H1 (cell line): Measurements from ENCODE around the gene PPOX. TPM values are rescaled to one million over a fixed set of nuclear protein-coding genes. Genes with fewer than 3 reads are reported as not detected.

Source experiments
- CTCF ChIA-PET: fragments of 300-600 bp; sonication (Branson Sonifier 250); formaldehyde crosslinking; loops from one replicate; lab custom pipeline; 2021; ENCODE audit not compliant: partially characterized antibody; lab: Charles Lee
- POLR2A ChIA-PET: fragments of 300-600 bp; sonication (Branson Sonifier 250); formaldehyde crosslinking; loops from one replicate; lab custom pipeline; 2021; ENCODE audit warnings: inconsistent platforms; ENCODE audit not compliant: partially characterized antibody; lab: Charles Lee
- DNase-seq, 2 experiments: peaks; one replicate each; pipeline versions ENCODE4 v3.0.0 to v3.0.0-alpha.2; 2010 to 2022; ENCODE audit warnings: low spot score in 2 of 2, low read depth in 1 of 2, mixed read lengths in 1 of 2
- FAIRE-seq: peaks from 2 replicates; lab custom pipeline; 2011; peaks lifted over from hg19 to GRCh38; lab: Jason Lieb, UNC
- H2AFZ ChIP-seq: 2 replicates; pipeline ENCODE4 v1.8.1; 2012; ENCODE audit warnings: low read length, inconsistent platforms
- H2AK5ac ChIP-seq: 2 replicates; pipeline ENCODE4 v1.6.1; 2013; ENCODE audit warnings: low read depth, low read length
- H2BK120ac ChIP-seq: replicated peaks from 2 replicates; pipeline ENCODE3; 2013; ENCODE audit warnings: low read depth, low read length, inconsistent platforms
- H2BK12ac ChIP-seq: 2 replicates; pipeline ENCODE4 v1.6.1; 2013; ENCODE audit warnings: low read depth, low read length
- H2BK15ac ChIP-seq: 2 replicates; pipeline ENCODE4 v1.6.1; 2013; ENCODE audit warnings: low read length
- H2BK20ac ChIP-seq: 2 replicates; pipeline ENCODE4 v1.6.1; 2013; ENCODE audit warnings: low read length
- H2BK5ac ChIP-seq: 2 replicates; pipeline ENCODE4 v1.6.1; 2013; ENCODE audit warnings: low read depth, low read length
- H3K14ac ChIP-seq: 2 replicates; pipeline ENCODE4 v1.6.1; 2013; ENCODE audit warnings: inconsistent platforms; ENCODE audit not compliant: insufficient read length
- H3K18ac ChIP-seq: 2 replicates; pipeline ENCODE4 v1.6.1; 2013; ENCODE audit warnings: low read length; ENCODE audit errors: extremely low read depth
- H3K23ac ChIP-seq: 2 replicates; pipeline ENCODE4 v1.6.1; 2013; ENCODE audit warnings: inconsistent platforms; ENCODE audit not compliant: insufficient read length
- H3K23me2 ChIP-seq: 2 replicates; pipeline ENCODE4 v1.6.1; 2013; ENCODE audit warnings: low read depth, low read length
- H3K27ac ChIP-seq: 2 replicates; pipeline ENCODE4 v1.6.1; 2011; ENCODE audit warnings: low read depth, low read length, inconsistent platforms
- H3K27me3 ChIP-seq, 4 experiments: replicated peaks in 1 of 4; 1 replicate in 1 of 4; 2 replicates in 3 of 4; pipeline versions ENCODE4 v1.6.1 to v1.8.1; 2011 to 2013; ENCODE audit warnings: low read length in 3 of 4, mild to moderate bottlenecking in 3 of 4, inconsistent platforms in 2 of 4, mixed read lengths in 2 of 4, moderate library complexity in 1 of 4; ENCODE audit not compliant: control insufficient read depth in 3 of 4, insufficient read depth in 3 of 4; ENCODE audit errors: extremely low read depth in 1 of 4
- H3K36me3 ChIP-seq, 4 experiments: 2 replicates each; pipeline versions ENCODE4 v1.6.1 to v1.8.1; 2011 to 2013; ENCODE audit warnings: mild to moderate bottlenecking in 4 of 4, low read length in 3 of 4, moderate library complexity in 2 of 4, control low read depth in 1 of 4, inconsistent platforms in 1 of 4; ENCODE audit not compliant: insufficient read depth in 4 of 4, control insufficient read depth in 2 of 4
- H3K4ac ChIP-seq: replicated peaks from 2 replicates; pipeline ENCODE3; 2013; ENCODE audit warnings: low read length, low read depth, mixed read lengths, inconsistent platforms; ENCODE audit not compliant: insufficient read length
- H3K4me1 ChIP-seq, 4 experiments: replicated peaks in 1 of 4; 1 replicate in 1 of 4; 2 replicates in 3 of 4; pipeline versions ENCODE4 v1.6.1 to v1.8.1; 2011 to 2013; ENCODE audit warnings: low read length in 3 of 4, inconsistent platforms in 2 of 4, mixed read lengths in 1 of 4; ENCODE audit not compliant: insufficient read depth in 4 of 4, control insufficient read depth in 3 of 4
- H3K4me2 ChIP-seq, 2 experiments: 2 replicates each; pipeline versions ENCODE4 v1.6.1 to v1.8.1; 2011 to 2013; ENCODE audit warnings: low read depth in 2 of 2, low read length in 2 of 2, control low read depth in 1 of 2, inconsistent platforms in 1 of 2, mild to moderate bottlenecking in 1 of 2; ENCODE audit not compliant: insufficient read depth in 1 of 2
- H3K4me3 ChIP-seq, 4 experiments: fragments of 200-600, 300-600 bp in 1 of 4; sonication (generic), shearing (Covaris generic), sonication (Bioruptor Twin) in 1 of 4; 2 replicates each; pipeline versions ENCODE4 v1.5.1 to v1.8.1; 2011 to 2016; ENCODE audit warnings: low read length in 4 of 4, low read depth in 3 of 4, control low read depth in 2 of 4, inconsistent platforms in 2 of 4, mild to moderate bottlenecking in 2 of 4, mixed read lengths in 1 of 4, moderate library complexity in 1 of 4; ENCODE audit not compliant: insufficient read depth in 2 of 4; ENCODE audit errors: extremely low read depth in 1 of 4
- H3K56ac ChIP-seq: replicated peaks from 2 replicates; pipeline ENCODE3; 2013; ENCODE audit warnings: low read depth, mild to moderate bottlenecking, mixed read lengths, low read length, inconsistent platforms; ENCODE audit not compliant: insufficient read length
- H3K79me1 ChIP-seq: 2 replicates; pipeline ENCODE4 v1.6.1; 2013; ENCODE audit warnings: low read depth, low read length, control low read depth
- H3K79me2 ChIP-seq, 2 experiments: 2 replicates each; pipeline versions ENCODE4 v1.6.1 to v1.8.1; 2012 to 2013; ENCODE audit warnings: low read length in 2 of 2, mild to moderate bottlenecking in 2 of 2, inconsistent platforms in 1 of 2; ENCODE audit not compliant: insufficient read depth in 2 of 2, control insufficient read depth in 1 of 2
- H3K9ac ChIP-seq, 4 experiments: replicated peaks in 1 of 4; 1 replicate in 1 of 4; 2 replicates in 3 of 4; pipeline versions ENCODE4 v1.6.1 to v1.8.1; 2011 to 2013; ENCODE audit warnings: low read depth in 3 of 4, low read length in 3 of 4, control low read depth in 2 of 4, mild to moderate bottlenecking in 2 of 4, moderate library complexity in 2 of 4, inconsistent platforms in 1 of 4; ENCODE audit errors: extremely low read depth in 1 of 4
- H3K9me3 ChIP-seq, 2 experiments: 2 replicates each; pipeline versions ENCODE4 v1.6.1 to v1.8.1; 2012 to 2013; ENCODE audit warnings: mild to moderate bottlenecking in 2 of 2, moderate library complexity in 2 of 2, control low read depth in 1 of 2, inconsistent platforms in 1 of 2, low read depth in 1 of 2, low read length in 1 of 2, mixed read lengths in 1 of 2; ENCODE audit not compliant: insufficient read depth in 2 of 2
- H4K20me1 ChIP-seq, 2 experiments: replicated peaks in 1 of 2; 2 replicates each; pipeline versions ENCODE3 to v1.8.1; 2011 to 2013; ENCODE audit warnings: inconsistent platforms in 2 of 2, low read length in 2 of 2, mild to moderate bottlenecking in 1 of 2; ENCODE audit not compliant: insufficient read depth in 2 of 2, control insufficient read depth in 1 of 2
- H4K5ac ChIP-seq: 2 replicates; pipeline ENCODE4 v1.6.1; 2013; ENCODE audit warnings: low read length, low read depth, mixed read lengths, inconsistent platforms; ENCODE audit not compliant: insufficient read length
- H4K8ac ChIP-seq: 2 replicates; pipeline ENCODE4 v1.8.0; 2013; ENCODE audit warnings: mild to moderate bottlenecking, moderate library complexity, low read length, inconsistent platforms; ENCODE audit not compliant: insufficient read depth; ENCODE audit errors: extremely low read depth
- H4K91ac ChIP-seq: replicated peaks from 2 replicates; pipeline ENCODE3; 2013; ENCODE audit warnings: low read length, mixed read lengths, inconsistent platforms; ENCODE audit not compliant: insufficient read length
- FOSL1 ChIP-seq: IDR thresholded peaks from 2 replicates; pipeline ENCODE4 v1.6.1; 2011; ENCODE audit warnings: mild to moderate bottlenecking, low read depth, low read length, moderate library complexity; ENCODE audit not compliant: insufficient read depth
- JUND ChIP-seq: IDR thresholded peaks from 2 replicates; pipeline ENCODE4 v1.6.1; 2011; ENCODE audit warnings: mild to moderate bottlenecking, improper control_type of control experiment, low read length
- NANOG ChIP-seq: IDR thresholded peaks from 2 replicates; pipeline ENCODE4 v1.6.1; 2011; ENCODE audit warnings: low read length, low read depth, mild to moderate bottlenecking, inconsistent platforms; ENCODE audit not compliant: insufficient read depth, poor library complexity, severe bottlenecking
- SUZ12 ChIP-seq: fragments of 200-600 bp; sonication (generic); IDR thresholded peaks from 2 replicates; pipeline ENCODE4 v1.6.1; 2012; ENCODE audit warnings: mild to moderate bottlenecking, inconsistent platforms, low read length, moderate library complexity, mixed read lengths
- TAF1 ChIP-seq: IDR thresholded peaks from 2 replicates; pipeline ENCODE4 v1.6.1; 2011; ENCODE audit warnings: mild to moderate bottlenecking, low read depth, low read length
- TEAD4 ChIP-seq: IDR thresholded peaks from 2 replicates; pipeline ENCODE4 v1.6.1; 2012; ENCODE audit warnings: low read depth, low read length, inconsistent platforms, mixed read lengths
- YY1 ChIP-seq: IDR thresholded peaks from 2 replicates; pipeline ENCODE4 v1.6.1; 2011; ENCODE audit warnings: low read depth, mild to moderate bottlenecking, low read length
- whole genome bisulfite sequencing, 2 experiments: shearing (Covaris generic) in 1 of 2; methylation state at CpG; one replicate each; pipeline versions ENCODE4 v1.1.6 to v1.1.7; 2013 to 2015; ENCODE audit warnings: low lambda C conversion rate in 2 of 2, mixed read lengths in 2 of 2, inconsistent platforms in 1 of 2, low coverage in 1 of 2, missing lambda C conversion rate in 1 of 2; ENCODE audit not compliant: insufficient replicate concordance in 2 of 2, insufficient coverage in 1 of 2, insufficient read length in 1 of 2; ENCODE audit errors: extremely low coverage in 1 of 2, missing lambda C conversion rate in 1 of 2; 5-methylcytosine and 5-hydroxymethylcytosine counted together
- long read RNA-seq, 2 experiments: library from RNA in 1 of 2; library from capped mRNA in 1 of 2; stranded (forward); transcript quantifications; one replicate each; pipeline ENCODE4 v2.0.0, GENCODE V29; 2021; ENCODE audit warnings: inconsistent platforms in 1 of 2
- polyA minus RNA-seq, 3 experiments: library from RNA; depleted of rRNA, polyadenylated mRNA; stranded (reverse); fragments of >200 nt; gene quantifications; 1 replicate in 2 of 3; 2 replicates in 1 of 3; pipeline ENCODE4 v1.2.3, GENCODE V29; 2011
- polyA plus RNA-seq, 7 experiments: library from polyadenylated mRNA; depleted of rRNA in 3 of 7; stranded (reverse) in 5 of 7; unstranded in 2 of 7; fragments of >200 nt in 5 of 7; fragments of 200-250 nt in 2 of 7; gene quantifications; 1 replicate in 5 of 7; 2 replicates in 1 of 7; 4 replicates in 1 of 7; pipeline versions ENCODE4 v1.2.1 to v1.2.3, GENCODE V29; 2011 to 2013; ENCODE audit warnings: missing spikeins in 2 of 7, mixed read lengths in 2 of 7
- total RNA-seq: library from RNA; stranded (reverse); fragmentation: NEBNext Ultra II Directional; extraction: Animal tissue kit (Norgen Biotek cat#: 25700); gene quantifications from 2 replicates; pipeline ENCODE4 v1.2.1, GENCODE V29; 2021

The PPOX gene
- total RNA-seq (32.1 and 40.4 TPM in 2 replicates), polyA plus RNA-seq (2011; rRNA removed) (37.7 and 39.4 TPM in 2 replicates), polyA minus RNA-seq (2011; rRNA and poly(A)+ RNA removed) (24.6 and 32.8 TPM in 2 replicates)
- polyA plus RNA-seq (2011; cell fraction: cytosol; rRNA removed): 47.0 TPM
- 127 TPM for polyA plus RNA-seq (2011; cell fraction: nucleus; rRNA removed)
- 30.2 to 46.4 TPM (median 45.4 TPM) in 4 replicates for polyA plus RNA-seq (2012, experiment 1 of 2)
- polyA plus RNA-seq (2012, experiment 2 of 2): 33.9 TPM
- 21.2 TPM for polyA plus RNA-seq (2013, experiment 1 of 2)
- 17.9 TPM for polyA plus RNA-seq (2013, experiment 2 of 2)
- 19.6 TPM for polyA minus RNA-seq (2011; cell fraction: cytosol; rRNA and poly(A)+ RNA removed)
- polyA minus RNA-seq (2011; cell fraction: nucleus; rRNA and poly(A)+ RNA removed): 33.5 TPM
- long read RNA-seq, experiment 1, partial matches to known transcripts: 3 of 17 reads
- long read RNA-seq, experiment 1, other reads (novel, unspliced or antisense): 10 of 17 reads
- long read RNA-seq, experiment 2, transcript PPOX-202 (13 exons, 1,740 nt): major isoform, 13 of 25 reads
- long read RNA-seq, experiment 2, partial matches to known transcripts: 0 of 25 reads
- long read RNA-seq, experiment 2, other reads (novel, unspliced or antisense): 10 of 25 reads

DNA sequence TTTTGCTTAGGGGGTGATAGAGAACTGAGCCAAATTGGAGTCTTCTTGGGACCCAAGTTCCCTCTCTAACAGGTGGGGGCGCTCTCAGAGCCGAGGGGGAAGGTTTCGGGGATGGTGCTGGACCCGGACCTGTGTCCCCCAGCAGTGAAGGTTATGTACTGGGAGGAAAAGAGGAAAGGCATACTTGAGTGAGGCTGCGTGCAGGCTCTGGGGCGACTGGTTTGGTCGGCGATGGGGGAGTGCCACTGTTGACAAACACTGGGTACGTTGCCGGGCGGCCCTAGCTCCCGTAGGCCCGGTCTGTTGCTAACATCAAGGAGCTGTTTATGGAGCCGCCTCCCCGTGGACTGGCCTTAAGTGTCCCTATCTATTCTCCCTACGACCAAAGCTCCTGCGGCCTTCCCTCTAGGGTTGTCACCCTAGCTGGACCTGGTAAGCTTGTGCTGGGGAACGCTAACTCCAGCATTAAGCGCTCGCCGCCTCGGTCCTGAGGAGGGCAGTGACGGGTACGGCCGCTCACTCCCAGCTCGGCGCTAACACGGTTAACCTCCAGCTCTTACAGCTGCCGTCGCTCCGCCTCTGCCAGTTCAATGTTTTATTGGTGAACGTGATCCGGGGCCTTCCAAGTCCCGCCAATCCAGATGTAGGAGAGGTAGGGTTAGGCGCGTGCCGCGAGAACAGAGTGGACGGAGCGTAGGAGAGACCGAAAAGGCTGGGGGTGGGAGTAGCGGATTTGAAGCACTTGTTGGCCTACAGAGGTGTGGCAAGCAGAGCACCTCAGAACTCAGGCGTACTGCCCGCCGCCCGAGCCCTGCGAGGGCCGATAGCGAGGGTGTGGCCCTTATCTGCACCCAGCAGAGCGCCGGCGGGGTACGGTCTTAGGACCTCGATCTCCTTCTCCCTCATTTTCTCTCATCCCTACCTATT, at the start of gene PPOX:
Gene PPOX (plus strand): TSS at position 685 of the 927 bp plus-strand sequence. CDS start 422 bp downstream, outside the sequence.
- CTCF ChIA-PET: interaction anchor here (0.5 to 5.3 kb wide), 30 partner anchors 10 to 1192 kb away, joined by 3 to 32 read pairs (median 4); partner anchors contain the start of genes ADAMTS4, B4GALT3, DEDD and KLHDC9
- TF ChIP-seq YY1 (no peak), TAF1 (peak; percentile 76), SUZ12 (no peak), JUND (0 out of 2 replicates have a peak, but pooled peaks have one; percentile 5), NANOG (no peak), FOSL1 (no peak), TEAD4 (no peak)

More for the DNA sequence above, at the start of gene PPOX:
- peak within 1 kb of the TSS; percentile 22 for H3K4ac ChIP-seq
- peaks cover 11% of the 10 kb centered on the region; the same call in 1 of the 2 replicates for H3K23me2 ChIP-seq
- H2BK120ac ChIP-seq: no peak within 1 kb of the TSS
- no peak within 1 kb of the TSS for H3K18ac ChIP-seq
- H3K4me2 ChIP-seq: peak within 1 kb of the TSS; percentile 66 to 92
- FAIRE-seq: peak; percentile 82
- H3K79me1 ChIP-seq: no peaks in the 10 kb centered on the region; the same call in 1 of the 2 replicates
- H4K20me1 ChIP-seq: no peaks in the 10 kb centered on the region
- H3K9ac ChIP-seq: peak within 1 kb of the TSS; percentile 43 to 69 (median 58)
- 1% methylated on average over 52 of the region's 54 CpGs; no CpG with 5 or more reads in 1 of the 2 experiments for WGBS, 2 experiments
- H2BK15ac ChIP-seq: peak within 1 kb of the TSS; percentile 72; the same call in 1 of the 2 replicates
- H3K4me3 ChIP-seq: peak within 1 kb of the TSS; percentile 64 to 87 (median 82)
- H2AFZ ChIP-seq: peak within 1 kb of the TSS; percentile 62; the same call in 1 of the 2 replicates
- no peak within 1 kb of the TSS for H2BK12ac ChIP-seq
- no peaks in the 10 kb centered on the region for H3K79me2 ChIP-seq
- H4K8ac ChIP-seq: peak within 1 kb of the TSS; percentile 41
- no peaks in the 10 kb centered on the region for H3K9me3 ChIP-seq
- peak within 1 kb of the TSS; percentile 67 for H4K91ac ChIP-seq
- no peak within 1 kb of the TSS for H2BK20ac ChIP-seq
- H3K27me3 ChIP-seq: no peaks in the 10 kb centered on the region
- H2BK5ac ChIP-seq: peak within 1 kb of the TSS; percentile 3; the same call in 1 of the 2 replicates
- no peak within 1 kb of the TSS for H3K14ac ChIP-seq
- DNase-seq: peak; percentile 90 to 94
- H4K5ac ChIP-seq: peak within 1 kb of the TSS; percentile 20
- POLR2A ChIA-PET: interaction anchor here (1.1 to 4.7 kb wide), 9 partner anchors 8 to 45 kb away, joined by 3 to 51 read pairs (median 12); partner anchors contain the start of genes ADAMTS4, B4GALT3, DEDD and NDUFS2
- peaks cover 3 to 14% (median 10%) of the 10 kb centered on the region in 4 experiments; a peak in 6 of 8 replicates for H3K36me3 ChIP-seq
- peak within 1 kb of the TSS; percentile 47 for H3K27ac ChIP-seq
- peak within 1 kb of the TSS; percentile 9 for H3K56ac ChIP-seq
- H3K23ac ChIP-seq: no peak within 1 kb of the TSS
- H3K4me1 ChIP-seq: peaks cover 0 to 7% (median 5%) of the 10 kb centered on the region in 4 experiments; a peak in 4 of 7 replicates
- H2AK5ac ChIP-seq: no peak within 1 kb of the TSS
